Stimulated activated CD4-positive, alpha-beta T cell treated with anti-CD3 and anti-CD28 coated beads, Interleukin-2, amount 100 ng/mL, for 24 hours (primary cell): ENCODE results near the gene MRPL12.

ENCODE experiments used
- DNase-seq, 2 donors: peaks; one replicate each; pipeline ENCODE4 v3.0.0-alpha.2; 2020

The MRPL12 gene

GRCh38 chr17:81702934-81703746 lies at the start of gene MRPL12:
MRPL12 (plus strand) TSS chr17:81703367; CDS start chr17:81703502, 135 bp downstream.
- peak; percentile 91 to 92 for DNase-seq

DNA sequence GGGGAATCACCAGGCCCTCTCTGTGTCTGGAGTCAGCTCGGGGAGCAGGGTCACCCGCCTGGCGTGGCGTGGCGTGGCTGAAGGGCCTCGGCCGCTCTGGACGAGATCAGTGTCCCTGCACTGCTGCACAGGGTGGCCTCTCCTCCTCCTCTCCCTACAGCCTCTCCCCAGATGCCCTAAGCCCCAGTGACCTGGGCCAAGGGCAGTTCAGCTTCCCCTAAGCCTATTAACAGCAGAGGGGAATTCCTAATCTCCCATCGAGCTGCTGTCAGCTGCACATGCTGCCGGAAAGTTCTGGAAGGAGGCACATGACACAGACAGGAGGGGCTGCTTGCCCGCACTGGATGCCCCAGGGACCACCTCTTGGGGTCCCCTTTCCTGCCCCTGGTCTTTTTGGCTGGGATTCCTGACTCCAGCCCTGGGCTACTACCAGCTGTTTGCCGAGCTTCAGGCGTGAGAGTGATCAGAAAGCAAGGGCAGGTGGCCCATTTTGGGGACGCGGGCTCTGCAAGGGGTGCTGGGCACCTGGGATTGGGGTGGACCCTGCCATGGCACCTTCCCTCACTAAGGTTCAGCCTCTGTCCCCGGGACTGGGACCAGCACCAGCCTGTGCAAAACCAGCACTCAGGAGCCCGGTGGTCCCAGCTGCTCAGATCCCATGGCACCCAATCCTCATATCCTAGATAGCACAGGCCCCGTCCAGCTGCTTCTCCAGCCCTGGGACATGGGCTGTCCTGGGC lies 47.6 kb upstream of the MRPL12 start:
- no peak for DNase-seq

GRCh38 chr17:81656118-81656743 lies 46.9 kb upstream of the MRPL12 start, which contains the start of gene PDE6G:
PDE6G (minus strand) TSS chr17:81656542; CDS start chr17:81653305, 3,237 bp downstream.
- DNase-seq = no peak

GRCh38 chr17:81656835-81657234 lies 46.3 kb upstream of the MRPL12 start:
- DNase-seq = no peak

GRCh38 chr17:81659038-81659437 lies 44.1 kb upstream of the MRPL12 start:
- no peak for DNase-seq

GRCh38 chr17:81660441-81660840 lies 42.7 kb upstream of the MRPL12 start:
- DNase-seq = no peak

- DNase-seq = no peak
Measured at GRCh38 chr17:81662002-81662401, 41.2 kb upstream of the MRPL12 start.

DNA sequence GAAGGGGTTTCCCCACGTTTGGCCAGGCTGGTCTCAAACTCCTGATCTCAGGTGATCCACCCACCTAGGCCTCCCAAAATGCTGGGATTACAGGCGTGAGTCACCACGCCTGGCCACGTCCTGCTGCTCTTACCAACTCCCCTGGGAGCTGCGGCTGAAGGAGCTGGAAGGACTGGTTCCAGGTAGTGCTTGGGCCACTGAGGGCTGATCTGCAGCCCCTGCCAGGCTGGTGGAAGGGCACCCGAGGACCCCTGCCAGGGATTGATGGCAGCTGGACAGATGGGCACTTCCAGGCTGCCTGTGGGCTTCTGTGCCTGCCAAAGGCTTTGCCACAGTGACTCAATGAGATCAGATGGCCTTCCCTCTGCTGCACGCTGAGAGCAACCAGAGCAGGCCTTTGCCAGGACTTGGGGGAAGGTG lies 39.1 kb upstream of the MRPL12 start:
- peak in 1 of 2 donors; percentile 35 for DNase-seq

GRCh38 chr17:81665205-81666091 lies 37.7 kb upstream of the MRPL12 start:
- DNase-seq = peak; percentile 72 to 76

GRCh38 chr17:81666092-81666341 lies 37.1 kb upstream of the MRPL12 start:
- peak in 1 of 2 donors; percentile 37 for DNase-seq

DNA sequence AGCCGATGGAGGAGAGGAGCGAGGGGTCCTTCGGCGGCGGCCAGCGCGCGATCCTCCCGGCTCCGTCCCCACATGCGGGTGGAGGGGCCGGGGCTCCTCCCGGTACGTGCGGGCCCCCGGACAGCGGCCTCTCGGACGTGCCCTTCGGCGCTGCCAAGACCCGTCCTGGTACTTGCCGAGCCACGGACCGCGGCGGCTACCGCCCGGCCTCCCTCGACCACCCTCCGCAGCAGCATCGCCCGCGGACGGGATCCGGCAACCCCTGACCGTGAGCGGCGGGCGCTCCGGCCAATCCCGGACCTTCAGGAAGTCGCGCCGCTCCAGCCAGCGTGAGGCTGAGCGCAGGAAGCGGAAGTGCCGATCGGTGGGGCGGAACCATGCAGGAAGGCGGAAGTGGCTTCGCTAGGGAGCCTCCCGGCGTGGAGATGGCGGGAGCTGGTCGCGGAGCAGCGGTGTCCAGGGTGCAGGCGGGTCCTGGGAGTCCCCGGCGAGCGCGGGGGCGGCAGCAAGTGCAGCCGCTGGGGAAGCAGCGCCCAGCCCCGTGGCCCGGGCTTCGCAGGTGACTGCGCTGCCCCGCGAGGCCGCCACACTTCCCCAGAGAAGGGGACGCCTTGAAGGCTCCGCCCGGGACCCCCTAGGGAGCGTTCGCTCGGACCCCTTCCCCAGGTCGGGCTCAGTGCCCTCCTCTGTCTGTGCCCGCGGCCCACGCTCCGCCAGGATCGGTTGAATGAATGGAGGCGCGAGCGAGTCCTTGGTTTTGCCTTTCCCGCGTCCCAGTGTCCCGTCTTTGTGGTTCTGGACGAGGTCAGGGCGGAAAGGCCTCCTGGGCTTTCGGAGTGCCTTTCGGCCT lies 36.6 kb upstream of the MRPL12 start, which contains the start of the genes CCDC137 and OXLD1:
CCDC137 (plus strand) TSS at position 396 of the 850 bp plus-strand sequence; CDS start at position 426, 30 bp downstream.
OXLD1 (minus strand) TSS at position 264 of the 850 bp plus-strand sequence; CDS start at position 236, 28 bp downstream.
- peak; percentile 93 to 95 for DNase-seq

DNA sequence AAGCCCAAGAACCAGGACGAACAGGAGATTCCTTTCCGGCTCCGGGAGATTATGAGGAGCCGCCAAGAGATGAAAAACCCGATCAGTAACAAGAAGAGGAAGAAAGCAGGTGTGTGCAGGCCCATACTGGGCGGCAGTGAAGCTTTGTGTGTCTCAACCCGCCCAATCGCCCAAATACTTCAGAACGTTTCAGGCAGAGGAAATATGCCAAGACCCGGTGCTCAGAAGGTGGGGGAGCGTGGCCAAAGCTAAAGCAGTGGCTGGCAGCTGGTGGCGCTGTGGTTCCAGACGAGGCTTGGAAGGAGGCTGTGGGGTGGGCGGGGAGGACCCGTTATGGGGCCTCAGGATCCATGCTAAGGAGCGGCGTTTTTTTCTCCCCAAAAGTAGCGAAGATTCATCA lies 35.4 kb upstream of the MRPL12 start:
- DNase-seq = no peak

DNA sequence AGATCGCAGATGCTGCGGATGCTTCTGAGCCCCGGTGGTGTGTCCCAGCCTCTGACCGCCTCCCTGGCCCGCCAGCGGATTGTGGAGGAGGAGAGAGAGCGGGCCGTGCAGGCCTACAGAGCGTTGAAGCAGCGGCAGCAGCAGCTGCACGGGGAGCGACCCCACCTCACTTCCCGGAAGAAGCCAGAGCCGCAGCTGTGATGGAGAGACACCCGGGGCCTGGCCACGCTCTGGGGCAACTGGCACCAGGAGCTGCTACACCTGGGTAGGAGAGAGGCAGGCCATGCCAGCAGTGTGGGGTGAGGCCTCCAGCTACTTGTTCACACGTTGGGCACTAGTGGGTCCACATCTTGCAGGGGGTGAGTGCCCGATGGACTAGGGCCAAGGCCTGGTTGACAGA lies 30.7 kb upstream of the MRPL12 start:
- DNase-seq = no peak

DNA sequence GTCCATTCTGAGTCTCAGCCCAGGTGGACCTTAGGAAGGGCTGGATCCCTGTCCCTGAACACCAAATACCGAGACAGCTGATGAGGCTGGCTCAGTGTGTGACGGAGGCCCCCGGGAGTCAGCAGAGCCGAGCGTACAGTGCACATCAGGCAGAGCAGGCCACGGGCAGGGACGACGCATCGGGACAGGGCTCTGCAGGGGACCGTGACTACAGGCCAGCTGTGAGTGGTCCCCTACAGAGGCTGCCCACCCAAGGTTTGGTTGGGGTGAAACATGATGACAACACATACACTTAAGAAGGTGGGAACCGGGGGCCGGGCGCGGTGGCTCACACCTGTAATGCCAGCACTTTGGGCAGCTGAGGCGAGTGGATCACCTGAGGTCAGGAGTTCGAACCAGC lies 30.2 kb upstream of the MRPL12 start:
- DNase-seq = no peak

- no peak for DNase-seq
Measured at GRCh38 chr17:81673561-81674258, 29.5 kb upstream of the MRPL12 start.

DNA sequence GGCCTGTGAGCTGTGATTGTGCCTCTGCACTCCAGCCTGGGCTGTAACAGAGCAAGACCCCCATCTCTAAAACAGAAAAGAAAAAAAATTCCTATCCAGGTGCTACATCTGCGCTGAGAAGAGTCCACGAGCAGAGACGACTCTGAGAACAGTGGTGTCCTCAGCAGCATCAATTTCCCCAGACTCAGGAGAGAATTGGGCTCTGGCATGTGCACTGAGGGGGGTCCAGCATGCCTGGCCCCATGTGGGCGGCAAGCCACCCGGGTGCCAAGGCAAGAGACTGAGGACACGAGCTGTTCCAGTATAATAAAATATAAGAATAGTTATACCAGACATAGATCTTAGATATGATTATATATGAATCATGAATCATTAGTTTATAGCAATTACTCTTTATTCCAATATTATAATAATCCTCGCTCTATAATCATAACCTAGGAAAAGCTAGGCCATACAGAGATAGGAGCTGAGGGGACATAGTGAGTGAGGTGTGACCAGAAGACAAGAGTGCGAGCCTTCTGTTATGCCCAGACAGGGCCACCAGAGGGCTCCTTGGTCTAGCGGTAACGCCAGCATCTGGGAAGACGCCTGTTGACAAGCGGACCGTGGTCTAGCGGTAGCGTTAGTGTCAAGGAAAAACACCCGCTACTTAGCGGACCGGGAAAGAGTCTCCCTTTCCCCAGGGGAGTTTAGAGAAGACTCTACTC lies 27.5 kb upstream of the MRPL12 start:
- DNase-seq = peak in 1 of 2 donors; percentile 33

DNA sequence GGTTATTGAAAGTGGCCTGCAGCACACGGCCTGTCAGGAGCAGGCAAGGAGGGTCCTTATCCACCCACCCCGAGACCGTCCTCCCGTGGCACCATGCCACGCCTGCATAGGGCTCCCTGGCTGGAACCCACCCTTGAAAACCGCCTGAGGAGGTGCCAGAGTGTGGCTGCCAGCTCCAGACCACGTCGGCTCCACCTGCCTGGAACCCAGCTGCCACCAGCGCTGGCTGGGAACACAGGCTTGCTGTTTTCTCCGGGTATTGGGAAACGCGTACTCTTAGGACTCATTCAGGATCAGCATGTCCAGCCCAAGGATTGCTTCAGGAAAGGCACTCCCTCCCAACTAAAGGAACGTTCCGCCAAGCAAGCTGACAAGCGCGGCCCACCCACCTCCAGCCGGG lies 26.3 kb upstream of the MRPL12 start:
- DNase-seq = no peak

DNA sequence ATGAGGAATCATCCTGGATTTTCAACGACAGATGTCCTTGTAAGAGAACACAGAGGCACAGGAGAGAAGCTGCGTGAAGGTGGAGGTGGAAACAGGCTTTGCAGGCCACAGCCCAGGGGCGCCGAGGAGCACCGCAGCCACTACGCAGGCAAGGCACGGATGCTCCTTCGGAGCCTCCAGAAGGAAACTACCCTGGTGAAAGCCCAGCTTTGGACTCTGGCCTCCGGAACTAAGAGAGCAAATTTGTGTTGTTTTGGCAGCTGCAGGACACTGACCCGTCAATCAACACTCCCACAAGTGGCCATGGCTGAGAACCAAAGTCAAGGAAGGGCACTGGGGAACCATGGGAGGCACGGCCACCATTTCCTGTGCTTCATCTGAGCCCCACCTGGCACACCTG lies 23.0 kb upstream of the MRPL12 start:
- no peak for DNase-seq

DNA sequence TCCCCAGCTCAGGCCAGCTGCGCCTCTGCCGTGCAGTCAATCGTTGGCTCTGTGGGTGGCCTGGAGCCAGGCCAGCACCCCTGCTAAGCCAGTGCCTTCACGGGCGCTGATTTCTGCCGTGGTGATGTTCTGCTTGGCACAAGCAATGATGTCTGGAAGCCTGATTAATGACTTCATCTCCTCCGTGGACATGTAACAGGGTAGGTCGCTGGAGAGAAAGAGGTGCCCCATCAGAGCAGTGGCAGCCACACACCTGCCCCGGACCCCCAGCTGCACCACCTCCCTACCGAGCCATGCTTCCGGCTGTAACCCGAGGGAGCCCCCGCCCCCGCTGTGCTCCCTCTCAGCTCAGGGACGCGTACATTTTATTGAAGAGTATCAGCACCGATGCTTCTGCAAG lies 21.5 kb upstream of the MRPL12 start:
- DNase-seq = no peak

DNA sequence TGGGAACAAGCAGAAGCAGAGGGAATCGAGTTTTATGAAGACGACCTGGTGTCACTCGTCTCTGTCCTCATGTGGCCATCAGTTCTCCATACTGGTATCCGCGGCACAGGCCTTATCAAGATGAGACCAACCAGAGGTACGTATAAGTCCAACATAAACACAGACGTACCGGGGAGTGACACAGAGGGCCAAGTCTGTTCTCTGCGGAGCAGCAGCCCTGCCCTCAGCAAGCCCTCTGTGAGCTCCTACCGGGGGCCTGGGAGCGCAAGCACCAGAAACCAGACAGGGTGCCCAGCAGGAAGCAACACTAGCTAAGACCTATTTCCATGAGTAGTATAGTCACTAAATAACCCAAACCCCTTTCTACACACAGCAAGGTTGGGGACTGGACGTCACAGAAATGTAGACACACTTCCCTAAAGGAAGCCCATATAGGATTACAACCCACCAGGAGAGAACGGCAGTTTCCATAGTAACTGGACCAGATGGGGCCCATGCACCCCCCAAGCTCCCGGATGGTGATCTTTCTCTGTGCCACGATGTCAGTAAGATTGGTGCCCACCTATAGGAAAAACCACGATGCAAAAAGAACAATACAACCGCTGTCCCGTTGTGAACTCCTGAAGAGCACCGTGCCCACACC lies 20.5 kb upstream of the MRPL12 start:
- DNase-seq = no peak
